Stimulated activated CD4-positive, alpha-beta T cell treated with anti-CD3 and anti-CD28 coated beads, Interleukin-1b, Interleukin-23, amount 100 ng/mL, for 4 hours (primary cell): ENCODE results near the gene STAP2.

Experiments
- DNase-seq, 2 donors: peaks; one replicate each; pipeline ENCODE4 v3.0.0-alpha.2; 2020; ENCODE audit warnings: low read depth in 2 of 2

The STAP2 gene

DNA sequence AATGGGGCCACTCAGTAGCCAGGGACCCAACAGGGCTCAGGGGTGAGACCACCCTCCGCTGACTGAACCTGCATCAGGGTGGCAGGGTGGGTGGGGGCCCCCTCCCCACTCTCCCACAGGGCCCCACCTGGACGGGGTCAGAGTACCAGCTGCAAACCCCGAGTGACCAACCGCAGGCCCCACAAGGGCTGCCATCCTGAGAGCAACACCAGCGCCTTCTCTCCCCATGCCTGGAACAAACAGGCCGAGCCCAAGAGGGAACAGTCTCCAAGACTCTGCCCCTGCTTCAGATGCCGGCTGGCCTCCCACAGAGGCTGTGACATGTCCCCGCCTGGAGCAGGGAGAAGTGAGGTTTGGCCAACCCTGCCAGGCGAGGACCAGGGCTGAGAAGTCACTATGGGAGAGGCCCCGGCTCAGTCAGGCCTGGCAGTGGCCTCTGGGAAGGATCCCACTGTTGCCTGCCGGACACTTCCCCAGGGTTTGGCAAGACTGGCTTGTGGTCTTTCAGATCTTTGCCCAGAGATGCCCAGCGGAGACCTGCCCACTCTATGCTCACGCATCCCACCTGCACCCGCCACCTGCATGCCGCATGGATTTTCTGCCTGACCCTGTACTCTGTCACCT, 31.9 kb upstream of the STAP2 start:
- no peak for DNase-seq

DNA sequence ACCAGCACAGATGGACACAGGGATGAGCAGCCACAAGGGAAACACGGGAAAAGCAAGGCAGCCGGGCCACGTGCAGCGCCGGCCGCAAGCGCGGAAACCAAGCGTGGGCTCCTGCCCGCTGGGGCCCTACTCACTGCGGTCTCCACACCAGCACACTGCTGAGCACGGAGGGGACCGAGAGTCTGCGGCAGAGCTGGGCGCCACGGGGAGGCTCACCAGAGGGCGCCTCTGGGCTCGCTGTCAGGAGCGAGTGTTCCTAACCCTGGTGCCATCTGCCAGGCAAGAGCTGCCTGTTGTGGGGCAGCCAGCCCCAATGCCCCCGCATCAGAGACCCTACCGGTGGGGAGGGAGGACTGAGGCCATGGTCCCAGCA, 31.2 kb upstream of the STAP2 start:
- DNase-seq: peak; percentile 66 to 69

DNA sequence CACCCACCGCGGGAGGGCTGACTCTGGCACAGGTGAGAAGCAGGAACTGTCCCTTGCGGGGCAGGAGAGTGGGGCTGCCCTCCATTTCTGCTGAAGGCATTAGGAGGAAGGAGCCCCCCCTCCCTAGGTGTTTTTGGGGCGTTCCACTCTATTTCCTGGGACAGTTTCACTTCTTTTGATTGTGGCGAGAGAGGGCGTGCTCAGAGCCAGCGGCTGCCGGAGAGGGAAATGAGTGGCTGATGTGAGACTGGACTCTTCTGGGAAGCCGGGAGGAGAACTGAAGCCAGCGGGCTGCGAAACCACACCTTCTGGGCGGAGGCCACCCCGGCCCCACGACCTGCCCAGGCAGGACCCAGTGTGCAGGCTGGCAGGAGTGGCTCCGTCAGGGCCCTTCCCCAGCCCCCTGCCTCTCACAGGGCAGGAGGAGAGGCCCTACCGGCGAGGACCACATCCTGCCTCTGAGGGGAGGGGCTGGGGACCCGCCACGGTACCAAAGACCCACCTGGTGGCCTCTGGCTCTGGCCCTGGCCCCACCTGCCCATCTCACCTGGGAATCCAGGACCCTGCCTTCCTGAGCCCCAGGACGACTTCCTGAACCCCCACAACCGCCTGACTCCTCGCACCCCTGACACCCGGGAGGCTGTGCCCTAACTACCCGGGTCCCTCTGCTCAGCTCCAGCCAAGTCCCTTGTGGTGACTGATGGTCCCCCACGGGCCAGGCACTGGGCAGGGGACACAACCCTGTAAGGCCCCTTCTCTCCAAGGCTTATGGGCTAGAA, 30.7 kb upstream of the STAP2 start:
- DNase-seq: peak; percentile 37 to 51

DNA sequence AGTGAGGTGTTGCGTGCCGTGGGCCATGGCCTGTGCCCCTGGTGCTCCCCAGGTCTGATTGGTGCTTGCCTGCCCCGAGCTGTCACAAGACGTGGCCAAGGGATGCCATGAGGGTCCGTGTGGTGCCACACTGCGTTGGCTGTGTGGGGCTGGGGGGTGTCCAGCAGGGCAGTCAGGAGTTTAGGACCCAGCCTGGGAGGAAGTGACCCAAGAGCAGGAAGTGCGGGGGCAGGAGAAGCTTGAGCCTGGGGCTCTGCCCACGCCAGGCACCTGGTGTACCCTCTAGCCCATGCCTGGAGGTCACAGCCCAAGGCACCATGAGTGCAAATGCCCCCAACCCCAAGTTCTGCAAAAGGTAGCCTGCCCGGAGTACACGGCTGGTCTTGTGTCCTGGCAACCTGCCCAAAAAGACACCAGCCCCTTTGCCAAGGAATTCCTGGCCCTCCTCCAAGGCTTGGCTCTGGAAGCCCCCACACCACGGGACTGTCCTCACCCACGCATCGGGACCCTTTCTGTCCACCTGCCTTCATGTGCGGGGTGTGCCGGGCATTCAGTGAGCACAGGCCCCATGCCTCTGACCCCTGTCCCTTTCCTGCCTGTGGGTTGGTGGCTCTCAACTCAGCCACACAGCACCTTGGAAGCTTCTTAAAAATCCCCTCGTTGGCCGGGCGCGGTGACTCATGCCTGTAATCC, 29.6 kb upstream of the STAP2 start:
- no peak for DNase-seq

DNA sequence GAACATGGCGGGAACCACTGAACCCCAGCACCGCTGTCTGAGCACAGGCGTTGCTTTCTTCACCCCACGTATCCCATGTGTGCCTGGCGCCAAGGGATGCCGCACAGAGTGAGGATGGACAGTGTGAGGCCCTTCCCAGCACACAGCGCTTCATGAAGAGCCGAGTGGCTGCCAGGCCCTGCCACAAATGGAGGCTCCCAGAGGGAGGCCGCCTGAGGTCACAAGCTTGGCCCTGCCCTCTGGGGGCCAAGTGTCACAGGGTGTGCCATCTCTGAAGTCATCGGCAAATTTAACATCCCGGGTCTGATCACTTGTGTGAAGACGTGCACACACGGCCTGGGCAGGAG, 29.1 kb upstream of the STAP2 start:
- no peak for DNase-seq

DNA sequence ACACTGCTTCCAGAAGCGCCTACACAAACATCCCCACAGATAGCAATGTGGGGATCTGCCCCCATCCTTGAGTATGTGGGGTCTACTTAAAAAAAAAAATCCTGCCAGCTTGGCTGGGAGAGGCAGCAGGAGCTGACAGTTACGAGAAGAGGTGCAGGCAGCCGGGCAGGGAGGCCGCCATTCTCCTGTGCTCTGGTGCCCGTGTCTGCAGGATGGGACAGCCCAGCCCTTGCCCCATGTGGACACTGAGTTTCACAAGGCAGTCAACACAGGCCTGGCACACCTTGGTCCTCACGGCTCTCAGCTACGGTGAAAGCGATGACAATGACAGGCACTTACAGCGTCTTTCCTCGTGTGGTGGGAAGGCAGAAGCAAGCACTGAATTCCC, 28.7 kb upstream of the STAP2 start:
- no peak for DNase-seq

DNA sequence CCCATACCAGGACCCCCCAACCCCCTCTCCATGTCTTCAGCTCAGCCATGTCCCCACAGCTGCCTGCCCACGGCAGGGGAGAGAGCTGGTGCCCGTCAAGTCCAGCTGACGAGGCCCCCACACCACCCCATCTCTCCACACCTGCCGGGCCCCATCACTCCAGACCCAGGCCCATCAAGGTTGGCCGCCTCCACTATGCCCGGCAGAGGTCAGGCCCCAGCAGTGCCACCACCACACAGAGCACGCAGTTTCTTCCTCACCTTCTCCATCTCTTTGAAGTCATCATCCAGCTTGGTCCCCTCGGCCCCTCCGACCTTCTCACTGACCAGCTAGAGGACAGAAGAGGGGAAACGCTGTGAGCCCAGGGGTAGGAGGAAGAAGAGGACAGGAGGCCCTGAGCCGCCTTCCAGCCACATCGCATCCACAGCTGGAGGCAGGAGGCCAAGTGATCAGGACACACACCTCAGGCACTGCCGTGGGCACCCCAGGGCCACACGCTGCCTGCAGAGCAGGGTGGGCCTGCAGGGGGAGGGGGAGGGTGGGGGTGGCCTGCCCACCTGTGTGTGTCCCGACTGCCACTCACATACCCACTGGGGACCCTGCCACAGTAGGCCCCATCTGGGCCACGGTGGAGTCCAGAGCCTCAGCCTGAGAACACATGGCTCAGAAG, 28.2 kb upstream of the STAP2 start:
- no peak for DNase-seq

DNA sequence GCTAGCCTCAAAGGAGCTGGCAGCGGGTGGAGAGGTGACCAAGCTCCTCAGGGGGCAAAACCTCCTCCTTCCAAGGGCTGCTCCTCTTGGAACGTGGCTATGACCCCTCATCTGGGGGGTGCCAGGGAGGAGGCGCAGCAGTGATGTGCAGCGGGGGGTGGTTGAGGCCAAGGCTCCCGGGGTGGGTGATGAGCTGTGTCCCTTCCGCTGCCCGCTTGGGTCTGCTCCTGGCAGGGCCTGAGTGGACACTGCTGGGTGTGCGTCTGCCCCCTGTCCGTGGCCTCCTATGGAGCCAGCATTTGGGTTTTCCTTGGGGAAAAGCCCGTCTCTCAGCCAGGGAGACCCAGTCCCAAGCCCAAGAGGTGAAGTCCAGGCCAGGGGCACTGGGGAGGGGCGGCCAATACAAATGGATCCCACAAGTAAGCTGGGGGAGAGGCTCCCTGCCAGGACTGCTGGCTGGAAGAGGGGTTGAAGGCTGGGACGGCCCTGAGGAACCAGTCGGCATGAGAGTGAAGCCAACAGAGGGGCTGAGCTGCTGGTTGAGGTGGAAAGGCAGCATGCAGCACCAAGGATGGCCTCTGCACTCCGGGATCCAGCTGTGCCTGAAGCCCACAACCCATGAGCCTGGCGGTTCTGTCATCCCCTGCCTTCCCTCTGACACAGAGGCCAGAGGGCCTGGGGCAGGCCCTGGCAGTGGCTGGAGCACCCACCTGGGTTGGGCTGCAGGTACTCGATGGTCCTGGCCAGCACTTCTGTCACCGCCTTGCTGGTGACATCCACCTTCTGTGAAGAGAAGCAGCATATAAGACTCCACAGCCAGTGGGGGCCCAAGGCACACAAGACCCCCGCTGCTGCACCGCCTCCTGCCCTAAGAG, 27.4 kb upstream of the STAP2 start:
- DNase-seq: no peak

DNA sequence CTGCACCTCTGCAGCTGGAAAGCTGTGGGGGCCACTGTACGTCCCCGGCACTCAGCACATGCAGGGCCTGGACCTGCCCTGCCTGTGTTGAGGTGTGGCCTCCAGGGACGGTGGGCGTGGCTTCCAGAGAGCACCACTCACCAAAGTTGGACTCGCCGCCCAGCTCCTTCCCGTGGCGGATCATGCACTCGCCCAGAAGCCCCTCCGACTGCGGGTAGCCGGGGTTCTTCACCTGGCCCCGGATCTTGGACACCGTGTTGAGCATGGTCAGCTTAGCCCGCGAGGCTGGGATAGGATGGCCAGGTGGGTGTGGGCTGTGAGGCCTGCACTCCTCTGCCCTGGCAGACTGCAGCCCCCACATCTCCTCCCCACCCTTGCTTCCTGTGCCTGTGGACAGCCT, 26.7 kb upstream of the STAP2 start:
- no peak for DNase-seq

DNA sequence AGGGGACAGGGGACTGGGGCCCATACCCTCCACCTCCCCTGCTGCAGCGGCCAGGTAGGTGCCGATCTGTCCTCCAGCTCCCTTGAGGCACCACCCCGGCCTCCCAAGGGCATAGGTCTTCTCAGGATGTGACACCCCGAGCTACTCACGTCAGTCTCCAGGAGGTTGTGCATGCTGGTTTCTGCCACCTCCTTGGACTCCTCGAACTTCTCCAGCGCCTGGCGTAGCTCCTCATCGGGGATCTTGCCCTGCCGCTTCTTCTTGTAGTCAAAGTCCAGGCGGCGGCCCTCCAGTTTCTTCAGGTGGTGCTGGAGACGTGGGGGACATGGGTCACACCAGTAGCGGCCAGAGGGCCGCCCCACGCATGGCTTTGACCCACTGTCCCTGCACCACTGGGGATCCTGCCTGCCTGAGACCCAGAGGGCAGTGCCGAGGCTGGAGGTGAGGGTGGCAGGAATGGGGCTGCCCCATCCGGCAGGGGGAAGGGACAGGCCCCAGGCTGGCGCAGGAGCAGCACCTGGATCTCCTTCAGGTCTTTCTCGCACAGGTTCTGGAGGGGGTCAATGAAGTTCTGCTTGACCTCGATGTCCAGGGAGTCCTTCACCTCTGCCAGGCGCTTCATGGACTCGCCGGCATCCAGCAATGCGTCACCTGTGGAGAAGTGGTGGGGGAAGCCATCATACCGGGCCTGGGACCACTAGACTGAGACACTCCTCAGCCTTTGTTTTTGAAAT, 25.1 kb upstream of the STAP2 start:
- DNase-seq: no peak

DNA sequence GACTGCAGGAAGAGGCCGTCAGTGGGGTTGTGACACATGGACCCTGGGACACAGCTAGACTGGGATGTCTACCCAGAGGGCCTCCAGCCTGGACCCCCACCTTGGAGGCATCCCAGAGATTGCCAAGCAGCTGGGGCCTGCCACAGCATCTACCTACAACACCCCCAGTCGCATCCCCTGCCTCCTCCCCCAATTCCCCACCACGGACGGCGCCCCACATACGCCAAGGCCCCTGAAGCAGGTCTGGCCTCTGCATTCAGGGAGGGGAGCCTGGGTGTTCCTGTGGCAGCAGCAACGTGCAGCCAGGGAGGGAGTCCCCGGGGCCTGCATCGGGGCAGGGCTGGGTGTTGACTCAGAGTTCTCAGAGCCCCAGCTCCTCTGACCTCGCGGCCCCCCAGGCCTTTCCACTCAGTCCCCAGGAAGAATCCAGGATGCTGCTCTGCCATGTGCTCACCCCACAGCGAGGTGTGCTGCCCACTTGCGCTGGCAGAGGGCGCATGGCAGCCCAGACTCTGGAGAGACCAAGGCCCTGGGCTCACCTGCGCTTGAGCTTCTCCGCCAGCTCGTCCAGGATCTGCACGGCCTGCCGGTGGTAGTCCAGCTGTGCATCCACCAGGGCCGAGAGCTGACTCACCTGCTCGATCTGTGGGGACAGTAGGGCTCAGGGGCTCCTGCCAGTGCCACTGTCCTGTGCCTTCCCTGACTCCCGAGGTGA, 24.4 kb upstream of the STAP2 start:
- DNase-seq: no peak

DNA sequence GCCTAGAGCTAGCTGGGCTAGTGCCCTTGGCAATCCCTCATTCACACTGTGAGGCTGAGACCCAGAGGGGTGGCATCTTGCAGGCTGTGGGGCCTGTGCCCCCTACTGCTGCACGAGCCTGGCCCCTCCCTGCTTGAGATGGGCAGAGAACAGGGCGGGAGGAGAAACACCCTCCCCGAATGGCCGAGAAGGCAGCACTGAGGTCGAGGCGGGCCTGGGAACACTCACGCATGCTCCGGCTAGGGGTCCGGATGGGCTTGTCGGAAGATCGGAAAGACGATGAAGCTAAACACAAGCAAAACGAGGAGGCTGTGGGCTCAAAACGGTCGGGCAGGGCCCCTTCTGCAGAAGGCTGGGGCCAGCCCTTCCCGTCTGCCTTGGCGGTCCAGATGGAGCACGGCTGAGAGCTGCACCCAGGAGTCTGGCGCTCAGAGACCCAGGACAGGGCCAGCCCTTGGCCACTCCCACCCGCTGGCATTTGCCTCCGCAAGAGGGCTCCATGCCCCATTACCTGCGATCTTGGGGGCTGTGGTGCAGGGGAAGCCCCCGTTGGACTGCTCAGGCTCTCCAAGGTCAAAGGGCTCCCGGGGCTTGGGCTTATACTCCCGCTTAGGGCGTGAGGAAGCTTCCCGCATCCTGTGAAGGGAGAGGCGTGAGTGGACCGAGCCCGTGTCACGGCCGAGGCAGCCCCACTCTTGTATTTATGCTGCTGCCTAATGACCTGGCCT, 23.6 kb upstream of the STAP2 start:
- no peak for DNase-seq

DNA sequence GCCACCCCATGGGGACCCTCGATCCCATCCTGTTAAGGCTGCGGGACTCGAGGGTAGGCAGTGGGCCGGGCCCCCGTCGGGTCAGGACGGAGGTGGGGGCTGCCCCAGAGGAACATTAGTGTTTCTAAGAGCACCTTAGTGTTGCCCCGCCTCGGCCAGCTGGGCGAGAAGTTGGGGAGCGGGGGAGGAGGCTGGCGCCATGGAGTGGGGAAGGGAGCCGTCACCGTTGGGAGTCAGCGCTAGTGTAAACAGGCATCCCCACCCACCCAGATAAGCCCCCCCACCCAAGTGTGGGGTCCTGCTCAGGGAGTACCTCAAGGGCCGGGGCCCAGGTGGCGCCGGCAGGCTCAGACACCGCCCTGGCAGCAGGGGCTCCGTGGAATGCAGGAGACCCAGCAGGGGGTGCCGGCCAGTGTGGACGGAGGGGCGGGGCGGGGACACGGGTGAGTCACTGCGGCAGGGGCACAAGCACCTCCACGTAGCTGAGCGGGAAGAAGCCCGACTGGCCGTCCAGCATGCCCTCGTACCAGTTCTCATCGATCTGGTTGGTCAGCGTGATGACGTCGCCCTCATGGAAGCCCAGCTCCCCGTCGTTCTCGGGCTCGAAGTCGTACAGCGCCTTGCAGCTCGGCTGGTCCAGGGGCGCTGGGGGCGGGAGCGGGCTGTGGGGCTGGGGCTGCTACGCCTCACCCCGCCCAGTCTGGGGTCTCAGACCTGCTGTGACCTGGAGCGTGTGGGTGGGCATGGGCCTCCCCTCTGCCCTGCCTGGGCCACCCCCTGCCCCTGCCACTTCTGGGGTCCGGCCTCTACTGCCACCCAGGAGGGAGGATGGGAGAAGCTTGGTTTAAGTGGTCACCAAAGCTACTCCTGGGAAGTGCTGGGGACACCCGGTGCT, 22.8 kb upstream of the STAP2 start:
- no peak for DNase-seq

DNA sequence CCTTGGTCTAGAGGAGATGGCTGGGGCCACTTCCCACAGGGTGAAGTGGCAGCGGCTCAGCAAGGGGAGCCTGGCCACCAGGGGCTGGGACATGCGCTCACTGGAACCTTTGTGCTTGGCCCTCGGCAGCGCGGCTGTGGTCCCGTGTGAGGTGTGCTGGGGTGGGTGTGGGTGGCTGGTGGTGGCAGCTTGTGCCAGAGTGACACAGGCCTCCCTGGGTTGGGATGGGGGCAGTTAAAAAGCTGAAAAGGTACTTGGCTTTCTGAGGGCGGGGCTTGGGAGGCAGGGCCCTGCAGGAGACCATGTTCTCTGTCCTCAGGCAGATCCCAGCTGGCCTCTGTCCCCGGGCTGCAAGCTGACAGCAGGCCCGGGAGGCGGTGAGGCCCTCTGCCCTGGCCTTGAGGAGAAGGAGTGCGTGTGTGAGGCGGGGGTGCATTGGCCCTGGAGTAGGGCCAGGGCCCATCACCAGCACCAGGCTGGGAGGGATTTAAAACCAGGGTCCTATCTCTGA, 22.1 kb upstream of the STAP2 start:
- no peak for DNase-seq

DNA sequence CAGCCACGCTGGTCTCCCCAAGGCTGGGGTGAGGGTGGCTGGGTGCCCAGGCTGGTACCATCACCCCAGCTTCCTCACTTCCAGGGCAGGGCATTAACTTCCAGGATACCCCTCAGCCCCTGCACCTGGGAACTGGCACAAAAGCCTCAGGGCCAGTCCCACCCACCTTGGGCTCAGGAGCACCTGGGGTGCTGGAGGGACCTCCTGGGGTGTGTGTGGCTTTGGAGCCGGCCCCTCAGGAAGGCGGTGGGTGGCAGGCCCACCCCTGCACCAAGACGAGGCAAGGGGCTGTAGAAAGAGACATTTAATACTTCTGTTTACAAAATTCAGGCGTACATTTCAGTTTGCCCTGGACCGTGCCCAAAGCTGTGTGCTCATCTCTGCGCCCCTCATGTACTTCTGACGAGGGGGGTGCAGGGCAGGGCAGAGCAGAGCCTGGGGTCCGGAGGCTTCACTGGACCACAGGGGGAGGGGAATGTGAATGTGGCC, 21.5 kb upstream of the STAP2 start:
- no peak for DNase-seq

DNA sequence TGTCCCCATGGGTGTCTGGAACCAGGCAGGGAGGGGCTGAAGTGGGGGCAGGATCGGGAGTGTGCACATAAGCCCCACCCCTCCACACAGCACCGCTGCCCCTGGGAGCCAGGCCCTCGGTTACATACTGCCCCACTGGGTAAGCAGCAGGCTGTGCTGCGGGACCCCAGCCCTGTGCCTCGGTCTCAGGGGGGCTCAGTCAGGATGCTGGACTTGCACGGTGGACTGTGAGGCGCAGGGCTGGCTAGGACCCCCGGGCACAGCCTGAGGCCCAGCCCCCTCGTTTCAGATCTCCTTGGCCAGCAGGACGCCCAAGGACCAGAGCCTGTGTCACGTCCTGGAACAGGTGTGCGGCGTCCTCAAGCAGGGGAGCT, 21.0 kb upstream of the STAP2 start:
- DNase-seq: no peak

DNA sequence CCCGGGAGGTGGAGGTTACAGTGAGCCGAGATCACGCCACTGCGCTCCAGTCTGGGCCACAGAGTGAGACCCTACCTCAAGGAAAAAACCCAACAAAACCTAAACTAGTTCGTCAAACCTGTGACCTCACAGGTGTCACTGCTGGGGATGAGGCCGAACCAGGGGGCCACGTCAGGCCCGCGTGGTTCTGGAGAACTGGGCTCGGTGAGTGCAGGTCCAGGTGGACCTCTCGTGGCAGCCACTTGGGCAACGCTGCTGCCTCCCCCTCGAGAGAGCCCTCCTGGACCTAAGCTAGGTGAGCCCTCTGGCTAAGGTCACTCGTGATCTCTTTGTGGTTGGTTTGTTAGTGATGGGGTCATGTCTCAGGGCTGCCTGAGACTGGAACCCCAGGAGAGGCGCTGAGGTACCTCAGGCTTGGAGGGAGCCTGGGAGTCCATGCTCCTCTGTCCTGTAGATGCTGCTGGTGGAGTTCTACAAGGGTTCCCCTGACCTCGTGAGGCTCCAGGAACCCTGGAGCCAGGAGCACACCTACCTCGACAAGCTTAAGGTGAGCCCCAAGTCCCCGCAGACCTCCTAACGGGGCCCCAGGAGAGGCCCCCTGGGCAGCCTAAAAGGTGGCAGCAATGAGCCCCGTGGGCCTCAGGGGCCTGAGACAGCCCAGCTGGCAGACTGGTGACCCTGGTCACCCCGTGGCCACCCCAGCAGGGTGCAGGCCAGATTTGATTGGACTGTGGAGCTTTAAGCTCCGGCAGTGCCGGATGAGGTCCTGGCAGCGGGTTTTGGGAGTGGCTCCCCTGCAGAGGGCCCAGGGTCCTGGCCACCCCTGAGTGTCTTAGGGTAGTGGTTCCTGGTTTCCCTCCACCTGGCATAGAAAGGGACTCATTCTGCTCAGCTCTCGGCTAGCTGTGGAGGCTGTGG, 20.3 kb upstream of the STAP2 start:
- no peak for DNase-seq
